ENCODE results near the gene MYEOV. TPM values are rescaled to one million over a fixed set of nuclear protein-coding genes. Genes with fewer than 3 reads are reported as not detected.

Gene MYEOV
- total RNA-seq, 2 donors from 2014 or later, result not detected

- H3K36me3 Mint-ChIP-seq (ENCODE audit: low read depth), result no peaks in the 10 kb centered on the region
Measured at GRCh38 chr11:69273571-69273970, 20.4 kb upstream of the MYEOV start.

DNA sequence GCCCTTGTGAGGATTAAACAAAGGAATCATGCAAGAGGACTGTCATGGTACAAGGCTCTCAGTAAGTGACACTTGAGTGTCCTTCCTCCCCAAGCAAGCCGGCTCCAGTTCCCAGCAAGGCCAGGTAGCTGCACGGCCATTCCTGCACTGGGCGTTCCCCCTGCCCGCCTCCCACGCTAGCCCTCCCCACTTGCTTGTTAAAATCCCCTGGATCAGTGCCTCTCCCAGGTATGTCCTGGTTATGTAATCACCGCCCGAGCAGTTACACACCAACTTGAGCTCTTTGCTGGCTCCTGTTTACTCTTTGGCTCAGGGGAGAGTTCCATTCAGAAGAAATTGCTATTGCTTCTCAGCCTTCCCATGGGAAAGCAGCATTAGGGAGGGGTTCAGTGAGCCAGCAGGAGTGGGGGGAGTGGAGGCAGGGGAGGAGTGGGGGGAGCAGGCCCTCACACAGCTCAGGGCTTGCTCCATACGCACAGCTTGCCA lies 19.4 kb upstream of the MYEOV start:
- no peak overlapping the region for H3K9ac ChIP-seq (ENCODE audit: extremely low read depth, low read length, poor library complexity, severe bottlenecking)
- H3K4me3 Mint-ChIP-seq, result no peak overlapping the region
- no peaks in the 10 kb centered on the region for H3K36me3 ChIP-seq (ENCODE audit: control insufficient read depth, insufficient read depth, low read length)
- H3K36me3 Mint-ChIP-seq (ENCODE audit: low read depth), result no peaks in the 10 kb centered on the region
- TF ChIP-seq CTCF (conservative IDR thresholded peaks at IDR 0.05), result no peak
- H3K27me3 Mint-ChIP-seq (ENCODE audit: insufficient read depth), result no peaks in the 10 kb centered on the region
- H3K4me3 ChIP-seq (ENCODE audit: low read length), result no peak overlapping the region
- no peaks in the 10 kb centered on the region for H3K9me3 ChIP-seq (ENCODE audit: control insufficient read depth, low read length)
- DNase-seq, result peak; percentile 50
- H3K4me1 Mint-ChIP-seq, result peaks cover 24% of the 10 kb centered on the region
- H3K27ac ChIP-seq (ENCODE audit: low read depth, low read length), result no peak overlapping the region
- H3K27ac Mint-ChIP-seq, result no peak overlapping the region
- H3K9me3 Mint-ChIP-seq, result no peaks in the 10 kb centered on the region
- no peaks in the 10 kb centered on the region for H3K27me3 ChIP-seq (ENCODE audit: control insufficient read depth, insufficient read depth, low read length, poor library complexity, severe bottlenecking)
- WGBS, 2 experiments (ENCODE audit: insufficient coverage in 1 of 2, insufficient read length in 1 of 2), result 77 to 81% methylated on average over 6 to 8 of the region's 8 CpGs
- H3K4me1 ChIP-seq (ENCODE audit: control insufficient read depth, insufficient read depth, low read length), result peaks cover 16% of the 10 kb centered on the region

More at GRCh38 chr11:69273571-69273970, 20.4 kb upstream of the MYEOV start:
- H3K9ac ChIP-seq (ENCODE audit: extremely low read depth, low read length, poor library complexity, severe bottlenecking), result no peak overlapping the region
- H3K4me1 Mint-ChIP-seq, result peaks cover 24% of the 10 kb centered on the region
- no peaks in the 10 kb centered on the region for H3K27me3 Mint-ChIP-seq (ENCODE audit: insufficient read depth)
- TF ChIP-seq CTCF (conservative IDR thresholded peaks at IDR 0.05), result no peak
- H3K27ac ChIP-seq (ENCODE audit: low read depth, low read length), result no peak overlapping the region
- H3K9me3 ChIP-seq (ENCODE audit: control insufficient read depth, low read length), result no peaks in the 10 kb centered on the region
- no peak for DNase-seq
- H3K4me1 ChIP-seq (ENCODE audit: control insufficient read depth, insufficient read depth, low read length), result peaks cover 16% of the 10 kb centered on the region
- no peaks in the 10 kb centered on the region for H3K9me3 Mint-ChIP-seq
- H3K36me3 ChIP-seq (ENCODE audit: control insufficient read depth, insufficient read depth, low read length), result no peaks in the 10 kb centered on the region
- 93 to 96% methylated on average over 6 of the region's 6 CpGs for WGBS, 2 experiments (ENCODE audit: insufficient coverage in 1 of 2, insufficient read length in 1 of 2)
- no peak overlapping the region for H3K4me3 Mint-ChIP-seq
- no peak overlapping the region for H3K27ac Mint-ChIP-seq
- no peaks in the 10 kb centered on the region for H3K27me3 ChIP-seq (ENCODE audit: control insufficient read depth, insufficient read depth, low read length, poor library complexity, severe bottlenecking)
- no peak overlapping the region for H3K4me3 ChIP-seq (ENCODE audit: low read length)

DNA sequence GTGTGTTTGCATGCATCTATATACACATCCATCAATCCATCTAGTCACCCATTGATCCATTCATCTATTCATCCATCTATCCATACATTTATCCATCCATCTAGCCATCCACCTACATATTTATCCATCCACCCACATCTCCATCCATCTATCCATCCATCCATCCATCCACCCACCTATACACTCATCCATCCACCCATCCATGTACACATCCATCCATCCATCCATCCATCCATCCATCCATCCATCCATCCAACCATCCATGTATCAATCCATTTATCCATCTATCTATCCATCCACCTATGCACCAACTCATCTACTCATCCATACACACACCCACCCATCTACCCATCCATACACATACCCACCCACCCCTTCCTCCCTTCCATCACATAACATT lies 18.8 kb upstream of the MYEOV start:
- Mint-ChIP-seq H3K27me3 (ENCODE audit: insufficient read depth) (no peaks in the 10 kb centered on the region), H3K9me3 (no peaks in the 10 kb centered on the region), H3K27ac (no peak overlapping the region), H3K4me3 (no peak overlapping the region), H3K36me3 (ENCODE audit: low read depth) (no peaks in the 10 kb centered on the region), H3K4me1 (peaks cover 24% of the 10 kb centered on the region)
- Histone ChIP-seq H3K27ac (ENCODE audit: low read depth, low read length) (no peak overlapping the region), H3K9me3 (ENCODE audit: control insufficient read depth, low read length) (no peaks in the 10 kb centered on the region), H3K27me3 (ENCODE audit: control insufficient read depth, insufficient read depth, low read length, poor library complexity, severe bottlenecking) (no peaks in the 10 kb centered on the region), H3K9ac (ENCODE audit: extremely low read depth, low read length, poor library complexity, severe bottlenecking) (no peak overlapping the region), H3K4me1 (ENCODE audit: control insufficient read depth, insufficient read depth, low read length) (peaks cover 16% of the 10 kb centered on the region), H3K4me3 (ENCODE audit: low read length) (no peak overlapping the region), H3K36me3 (ENCODE audit: control insufficient read depth, insufficient read depth, low read length) (no peaks in the 10 kb centered on the region)
- no peak for DNase-seq
- TF ChIP-seq CTCF (conservative IDR thresholded peaks at IDR 0.05), result no peak

All from endodermal cell (in vitro differentiated cells).